GM12892 (cell line): ENCODE data around the gene PARVG.

ENCODE experiments used
- POLR2A ChIP-seq: IDR thresholded peaks from 2 replicates; pipeline ENCODE4 v1.6.1; 2011; ENCODE audit warnings: low read depth, low read length, control low read depth
- POLR2AphosphoS5 ChIP-seq: IDR thresholded peaks from 2 replicates; pipeline ENCODE4 v1.6.1; 2011; ENCODE audit warnings: low read depth, low read length, control low read depth

DNA sequence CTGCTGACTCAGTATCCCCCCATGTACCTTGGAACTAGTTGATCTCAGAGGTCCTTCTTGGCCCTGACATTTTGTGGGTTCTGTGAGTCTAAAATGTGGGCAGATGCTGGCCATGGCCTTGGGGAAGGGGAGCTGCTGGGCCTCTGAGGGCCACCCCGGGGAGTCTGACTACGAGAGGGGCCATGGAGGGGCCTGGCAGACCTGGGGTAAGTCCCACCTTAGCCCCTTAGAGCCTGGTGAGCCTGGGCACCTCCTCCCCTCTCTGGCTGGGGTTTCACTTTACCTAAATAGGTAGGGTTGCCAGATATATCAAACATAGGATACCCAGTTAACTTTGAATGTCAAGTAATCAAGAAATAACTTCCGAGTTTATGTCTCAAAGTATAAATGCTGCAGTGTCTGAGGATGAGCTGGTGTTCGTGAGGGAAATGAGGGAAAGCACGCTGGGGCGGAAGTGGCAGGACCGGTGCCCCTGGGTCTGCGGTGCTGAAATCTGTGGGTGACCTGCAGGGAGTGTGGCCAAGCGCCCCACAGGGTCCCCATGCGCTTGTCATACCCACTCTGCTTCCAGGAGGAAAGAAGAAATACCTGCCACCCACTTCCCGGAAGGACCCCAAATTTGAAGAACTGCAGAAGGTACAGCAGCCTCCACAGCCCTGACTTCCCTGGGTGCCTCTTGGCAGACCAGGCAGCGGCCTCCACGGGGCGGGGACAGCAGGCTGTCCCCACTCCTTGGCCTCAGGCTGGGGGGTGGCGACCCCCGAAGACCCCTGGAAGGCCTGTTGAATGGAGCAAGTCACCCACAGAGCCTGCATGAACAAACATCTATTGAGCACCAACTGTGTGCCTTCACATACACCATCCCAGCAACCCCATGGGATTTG is 4.8 kb downstream of the PARVG start:
- no peak for TF ChIP-seq POLR2A
- TF ChIP-seq POLR2AphosphoS5 = no peak
